Transverse colon (tissue), 4 donors: Measurements from ENCODE around the gene DLX1. TPM values are rescaled to one million over a fixed set of nuclear protein-coding genes. Genes with fewer than 3 reads are reported as not detected.

Experiments
- DNase-seq: peaks from one replicate; pipeline ENCODE4 v3.0.0-alpha.2; 2019
- H3K27ac ChIP-seq, 4 donors: fragments of 200-600 bp; sonication (generic); 2 replicates each; pipeline ENCODE4 v1.5.1; 2016 to 2018; ENCODE audit warnings: inconsistent platforms in 4 of 4
- H3K27me3 ChIP-seq: fragments of 200-600 bp; sonication (generic); 2 replicates; pipeline ENCODE4 v1.5.1; 2017; ENCODE audit warnings: inconsistent platforms
- H3K36me3 ChIP-seq, 4 donors: fragments of 200-600 bp; sonication (generic); 2 replicates each; pipeline ENCODE4 v1.5.1; 2017 to 2019; ENCODE audit warnings: inconsistent platforms in 4 of 4
- H3K4me1 ChIP-seq, 4 donors: fragments of 200-600 bp; sonication (generic); 2 replicates each; pipeline ENCODE4 v1.5.1; 2017 to 2020; ENCODE audit warnings: inconsistent platforms in 4 of 4
- H3K4me3 ChIP-seq, 4 donors: fragments of 200-600 bp; sonication (generic); 1 replicate in 1 of 4; 2 replicates in 3 of 4; pipeline versions ENCODE4 v1.5.1 to v1.6.1; 2017 to 2019; ENCODE audit warnings: inconsistent platforms in 4 of 4
- H3K9me3 ChIP-seq, 2 donors: fragments of 200-600 bp; sonication (generic); 2 replicates each; pipeline ENCODE4 v1.5.1; 2017 to 2019; ENCODE audit warnings: inconsistent platforms in 2 of 2
- CTCF ChIP-seq, 5 experiments: fragments of 200-600 bp in 3 of 5; fragments of 450-650 bp in 2 of 5; sonication (generic) in 3 of 5; IDR thresholded peaks; 1 replicate in 2 of 5; 2 replicates in 3 of 5; pipeline ENCODE4 v1.5.1; 2016 to 2017; ENCODE audit warnings: antibody characterized with exemption in 5 of 5, inconsistent platforms in 3 of 5, mild to moderate bottlenecking in 2 of 5, moderate library complexity in 1 of 5
- EP300 ChIP-seq: sonication (generic); formaldehyde crosslinking; IDR thresholded peaks from one replicate; pipeline ENCODE4 v1.6.1; 2017; ENCODE audit warnings: antibody characterized with exemption, low read depth
- POLR2A ChIP-seq: fragments of 450-650 bp; IDR thresholded peaks from one replicate; pipeline ENCODE4 v1.6.1; 2016; ENCODE audit warnings: antibody characterized with exemption, mild to moderate bottlenecking, moderate library complexity
- POLR2AphosphoS5 ChIP-seq, 3 donors: sonication (generic); formaldehyde crosslinking; IDR thresholded peaks; one replicate each; pipeline ENCODE4 v1.6.1; 2016; ENCODE audit warnings: antibody characterized with exemption in 3 of 3
- WGBS, 2 donors: methylation state at CpG; one replicate each; pipeline ENCODE4 v1.1.5; 2018; ENCODE audit warnings: low coverage in 1 of 2; 5-methylcytosine and 5-hydroxymethylcytosine counted together
- in situ Hi-C, 4 donors: fragments of 200-750 bp; cut with MboI; loops; one replicate each; pipeline versions ENCODE4 v1.15.0 to v1.15.1; 2017; ENCODE audit warnings: low sequenced_read_pairs in 3 of 4, low pct_ligation_motif_present in 1 of 4, low pct_unique_long_range_greater_than_20kb in 1 of 4
- intact Hi-C: fragments of 100-400 bp; cut with DNase I; formaldehyde crosslinking; loops from one replicate; pipeline ENCODE4 v1.15.1; 2023; ENCODE audit warnings: low total_unique reads
- total RNA-seq, 4 donors: library from RNA; depleted of rRNA; stranded (reverse); fragments of >200 nt; gene quantifications; one replicate each; pipeline ENCODE4 v1.1.0, GENCODE V29; 2016

The DLX1 gene
- total RNA-seq, 4 donors from 2014 or later = not detected

GRCh38 chr2:172081221-172082022 lies 3.9 kb upstream of the DLX1 start:
- in situ Hi-C loops (no loop called here), intact Hi-C loops (no loop called here)
- H3K4me1 ChIP-seq = peaks cover 17 to 45% (median 32%) of the 10 kb centered on the region in 4 donors
- no peaks in the 10 kb centered on the region for H3K9me3 ChIP-seq
- H3K4me3 ChIP-seq = no peak overlapping the region
- TF ChIP-seq CTCF (IDR thresholded peaks at IDR 0.05) (no peak), EP300 (no peak), POLR2AphosphoS5 (IDR thresholded peaks at IDR 0.05) (no peak), POLR2A (no peak)
- peaks cover 82% of the 10 kb centered on the region for H3K27me3 ChIP-seq
- H3K27ac ChIP-seq = no peak overlapping the region
- DNase-seq = no peak
- 13 to 15% methylated on average over 5 to 35 of the region's 36 CpGs for WGBS, 2 donors
- no peaks in the 10 kb centered on the region for H3K36me3 ChIP-seq

GRCh38 chr2:172082105-172082943 lies 3.0 kb upstream of the DLX1 start:
- DNase-seq = no peak

GRCh38 chr2:172082944-172083627 lies 2.2 kb upstream of the DLX1 start:
- no peak for DNase-seq
- WGBS, 2 donors = 13 to 14% methylated on average over 11 to 35 of the region's 42 CpGs
- no peaks in the 10 kb centered on the region for H3K36me3 ChIP-seq
- H3K4me1 ChIP-seq = peaks cover 19 to 61% (median 43%) of the 10 kb centered on the region in 4 donors
- H3K4me3 ChIP-seq = no peak overlapping the region
- no peaks in the 10 kb centered on the region for H3K9me3 ChIP-seq
- peaks cover 99% of the 10 kb centered on the region for H3K27me3 ChIP-seq
- in situ Hi-C loops = no loop called here
- no peak overlapping the region for H3K27ac ChIP-seq
- intact Hi-C loops = no loop called here
- no peak for TF ChIP-seq EP300
- no peak for TF ChIP-seq POLR2AphosphoS5 (IDR thresholded peaks at IDR 0.05)
- no peak for TF ChIP-seq POLR2A
- no peak for TF ChIP-seq CTCF (IDR thresholded peaks at IDR 0.05)

More at GRCh38 chr2:172082105-172082943, 3.0 kb upstream of the DLX1 start:
- Histone ChIP-seq H3K4me1 (peaks cover 19 to 54% (median 40%) of the 10 kb centered on the region in 4 donors), H3K36me3 (no peaks in the 10 kb centered on the region), H3K27ac (no peak overlapping the region), H3K4me3 (no peak overlapping the region), H3K9me3 (no peaks in the 10 kb centered on the region), H3K27me3 (peaks cover 91% of the 10 kb centered on the region)
- in situ Hi-C loops (no loop called here), intact Hi-C loops (no loop called here)
- WGBS, 2 donors = 19% methylated on average over 14 of the region's 14 CpGs; no CpG with 5 or more reads in 1 of the 2 donors
- no peak for TF ChIP-seq POLR2AphosphoS5 (IDR thresholded peaks at IDR 0.05)
- no peak for TF ChIP-seq EP300
- TF ChIP-seq POLR2A = no peak
- TF ChIP-seq CTCF (IDR thresholded peaks at IDR 0.05) = no peak
